ENCODE results near the gene CRIP2.

DNA sequence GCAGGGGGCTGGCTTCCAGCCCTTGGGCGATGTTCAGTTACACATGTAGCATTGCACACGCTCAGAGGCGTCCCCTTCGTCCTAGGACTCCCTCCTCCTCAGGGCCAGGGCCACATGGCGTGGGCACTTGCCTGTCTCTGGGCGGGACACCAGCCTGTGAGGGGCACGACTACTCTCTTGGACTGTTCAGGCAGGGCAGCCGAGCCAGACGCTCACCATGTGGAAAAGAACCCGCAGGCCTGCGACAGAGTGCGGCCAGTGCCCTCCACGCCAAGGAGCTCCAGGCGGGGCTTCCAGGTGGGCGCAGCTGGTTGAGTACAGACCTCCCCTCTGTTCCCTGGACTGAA is 34.1 kb upstream of the CRIP2 start:
- TF ChIP-seq, protein P1, sequence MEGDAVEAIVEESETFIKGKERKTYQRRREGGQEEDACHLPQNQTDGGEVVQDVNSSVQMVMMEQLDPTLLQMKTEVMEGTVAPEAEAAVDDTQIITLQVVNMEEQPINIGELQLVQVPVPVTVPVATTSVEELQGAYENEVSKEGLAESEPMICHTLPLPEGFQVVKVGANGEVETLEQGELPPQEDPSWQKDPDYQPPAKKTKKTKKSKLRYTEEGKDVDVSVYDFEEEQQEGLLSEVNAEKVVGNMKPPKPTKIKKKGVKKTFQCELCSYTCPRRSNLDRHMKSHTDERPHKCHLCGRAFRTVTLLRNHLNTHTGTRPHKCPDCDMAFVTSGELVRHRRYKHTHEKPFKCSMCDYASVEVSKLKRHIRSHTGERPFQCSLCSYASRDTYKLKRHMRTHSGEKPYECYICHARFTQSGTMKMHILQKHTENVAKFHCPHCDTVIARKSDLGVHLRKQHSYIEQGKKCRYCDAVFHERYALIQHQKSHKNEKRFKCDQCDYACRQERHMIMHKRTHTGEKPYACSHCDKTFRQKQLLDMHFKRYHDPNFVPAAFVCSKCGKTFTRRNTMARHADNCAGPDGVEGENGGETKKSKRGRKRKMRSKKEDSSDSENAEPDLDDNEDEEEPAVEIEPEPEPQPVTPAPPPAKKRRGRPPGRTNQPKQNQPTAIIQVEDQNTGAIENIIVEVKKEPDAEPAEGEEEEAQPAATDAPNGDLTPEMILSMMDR (IDR thresholded peaks at IDR 0.05) = no peak
- TF ChIP-seq POLR2A (IDR thresholded peaks at IDR 0.05) = no peak

Data from ovary (tissue), 3 donors.